ENCODE data around the gene ANXA8. TPM values are rescaled to one million over a fixed set of nuclear protein-coding genes. Genes with fewer than 3 reads are reported as not detected.
"Not testable (repeated sequence)": the region's sequence is repeated elsewhere in the genome, so short reads cannot be mapped to it uniquely, and the experiment has no call there.

Gene ANXA8
- total RNA-seq, 1 donor from 2014 or later, result 1.0 TPM

GRCh38 chr10:47468731-47469528 lies 15.0 kb downstream of the ANXA8 start:
- not testable (repeated sequence) for H3K36me3 ChIP-seq (ENCODE audit: insufficient read depth, low read length); H4K20me1 ChIP-seq (ENCODE audit: insufficient read depth, low read length); H3K79me2 ChIP-seq (ENCODE audit: insufficient read depth, low read length); FAIRE-seq; H3K27me3 Mint-ChIP-seq (ENCODE audit: low read depth, unreplicated experiment); H3K36me3 Mint-ChIP-seq (ENCODE audit: low read depth, unreplicated experiment); DNase-seq (ENCODE audit: low read depth); H3K4me3 Mint-ChIP-seq (ENCODE audit: unreplicated experiment); H3K4me2 ChIP-seq (ENCODE audit: low read length); H3K27ac ChIP-seq (ENCODE audit: low read depth, low read length); H3K4me1 Mint-ChIP-seq (ENCODE audit: low read depth, unreplicated experiment); H3K9ac ChIP-seq (ENCODE audit: low read length); H3K9me3 ChIP-seq (ENCODE audit: insufficient read depth, low read depth, low read length); H2AFZ ChIP-seq (ENCODE audit: low read depth, low read length); H3K27ac Mint-ChIP-seq (ENCODE audit: unreplicated experiment); H3K4me1 ChIP-seq (ENCODE audit: insufficient read depth, low read length); H3K4me3 ChIP-seq (ENCODE audit: insufficient read depth, low read depth, low read length); H3K9me3 Mint-ChIP-seq (ENCODE audit: unreplicated experiment); H3K27me3 ChIP-seq (ENCODE audit: insufficient read depth, low read length)

- not testable (repeated sequence) for H3K4me3 Mint-ChIP-seq (ENCODE audit: unreplicated experiment); H3K36me3 Mint-ChIP-seq (ENCODE audit: low read depth, unreplicated experiment); H3K4me1 ChIP-seq (ENCODE audit: insufficient read depth, low read length); H3K4me2 ChIP-seq (ENCODE audit: low read length); H3K27ac ChIP-seq (ENCODE audit: low read depth, low read length); H3K9ac ChIP-seq (ENCODE audit: low read length); H3K27ac Mint-ChIP-seq (ENCODE audit: unreplicated experiment); H3K79me2 ChIP-seq (ENCODE audit: insufficient read depth, low read length); H3K27me3 ChIP-seq (ENCODE audit: insufficient read depth, low read length); H3K36me3 ChIP-seq (ENCODE audit: insufficient read depth, low read length); H3K4me1 Mint-ChIP-seq (ENCODE audit: low read depth, unreplicated experiment); H2AFZ ChIP-seq (ENCODE audit: low read depth, low read length); FAIRE-seq; DNase-seq (ENCODE audit: low read depth); H3K9me3 ChIP-seq (ENCODE audit: insufficient read depth, low read depth, low read length); H3K27me3 Mint-ChIP-seq (ENCODE audit: low read depth, unreplicated experiment); H3K4me3 ChIP-seq (ENCODE audit: insufficient read depth, low read depth, low read length); H4K20me1 ChIP-seq (ENCODE audit: insufficient read depth, low read length); H3K9me3 Mint-ChIP-seq (ENCODE audit: unreplicated experiment)
Observed at GRCh38 chr10:47467957-47468356, 16.0 kb downstream of the ANXA8 start.

DNA sequence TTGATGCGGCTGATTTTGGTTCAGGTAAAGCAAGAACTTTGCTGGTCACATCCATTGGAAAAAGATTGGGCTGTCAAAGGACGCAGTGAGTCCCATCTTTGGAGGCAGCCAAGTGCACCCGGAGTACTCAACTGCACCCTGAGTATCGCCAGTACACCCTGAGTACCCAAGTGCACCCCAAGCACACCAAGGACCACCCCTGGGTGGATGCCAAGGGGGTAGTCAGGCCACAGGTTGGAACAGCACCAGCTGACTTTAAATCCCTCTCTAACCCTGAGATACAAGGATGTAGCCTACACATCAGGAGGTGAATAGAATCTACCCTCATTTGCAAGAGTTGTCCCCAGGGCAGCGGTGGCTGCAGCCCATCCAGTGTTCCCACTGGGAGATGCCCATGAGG lies 16.5 kb downstream of the ANXA8 start:
- not testable (repeated sequence) for H2AFZ ChIP-seq (ENCODE audit: low read depth, low read length); DNase-seq (ENCODE audit: low read depth); H3K36me3 ChIP-seq (ENCODE audit: insufficient read depth, low read length); H3K27ac Mint-ChIP-seq (ENCODE audit: unreplicated experiment); H3K4me1 Mint-ChIP-seq (ENCODE audit: low read depth, unreplicated experiment); FAIRE-seq; H3K9ac ChIP-seq (ENCODE audit: low read length); H3K4me3 Mint-ChIP-seq (ENCODE audit: unreplicated experiment); H3K27me3 ChIP-seq (ENCODE audit: insufficient read depth, low read length); H3K79me2 ChIP-seq (ENCODE audit: insufficient read depth, low read length); H3K4me1 ChIP-seq (ENCODE audit: insufficient read depth, low read length); H3K27ac ChIP-seq (ENCODE audit: low read depth, low read length); H3K27me3 Mint-ChIP-seq (ENCODE audit: low read depth, unreplicated experiment); H4K20me1 ChIP-seq (ENCODE audit: insufficient read depth, low read length); H3K9me3 Mint-ChIP-seq (ENCODE audit: unreplicated experiment); H3K36me3 Mint-ChIP-seq (ENCODE audit: low read depth, unreplicated experiment); H3K9me3 ChIP-seq (ENCODE audit: insufficient read depth, low read depth, low read length); H3K4me3 ChIP-seq (ENCODE audit: insufficient read depth, low read depth, low read length); H3K4me2 ChIP-seq (ENCODE audit: low read length)

GRCh38 chr10:47465216-47465917 lies 18.5 kb downstream of the ANXA8 start:
- H3K27ac Mint-ChIP-seq (ENCODE audit: unreplicated experiment); H3K4me3 Mint-ChIP-seq (ENCODE audit: unreplicated experiment); H3K4me3 ChIP-seq (ENCODE audit: insufficient read depth, low read depth, low read length); H3K9me3 Mint-ChIP-seq (ENCODE audit: unreplicated experiment); H2AFZ ChIP-seq (ENCODE audit: low read depth, low read length); H3K27ac ChIP-seq (ENCODE audit: low read depth, low read length); H3K9ac ChIP-seq (ENCODE audit: low read length); H3K36me3 Mint-ChIP-seq (ENCODE audit: low read depth, unreplicated experiment); FAIRE-seq; H4K20me1 ChIP-seq (ENCODE audit: insufficient read depth, low read length); H3K36me3 ChIP-seq (ENCODE audit: insufficient read depth, low read length); H3K27me3 ChIP-seq (ENCODE audit: insufficient read depth, low read length); DNase-seq (ENCODE audit: low read depth); H3K79me2 ChIP-seq (ENCODE audit: insufficient read depth, low read length); H3K4me1 ChIP-seq (ENCODE audit: insufficient read depth, low read length); H3K4me2 ChIP-seq (ENCODE audit: low read length); H3K27me3 Mint-ChIP-seq (ENCODE audit: low read depth, unreplicated experiment); H3K9me3 ChIP-seq (ENCODE audit: insufficient read depth, low read depth, low read length); H3K4me1 Mint-ChIP-seq (ENCODE audit: low read depth, unreplicated experiment): not testable (repeated sequence)

- H3K4me1 Mint-ChIP-seq (ENCODE audit: low read depth, unreplicated experiment), result peaks cover 17% of the 10 kb centered on the region
- FAIRE-seq, result not testable (repeated sequence)
Observed at GRCh38 chr10:47462577-47463358, 21.1 kb downstream of the ANXA8 start.

More at GRCh38 chr10:47462577-47463358, 21.1 kb downstream of the ANXA8 start:
- not testable (repeated sequence) for H3K9me3 ChIP-seq (ENCODE audit: insufficient read depth, low read depth, low read length); H3K27me3 ChIP-seq (ENCODE audit: insufficient read depth, low read length); H3K79me2 ChIP-seq (ENCODE audit: insufficient read depth, low read length); H3K36me3 Mint-ChIP-seq (ENCODE audit: low read depth, unreplicated experiment); H3K27me3 Mint-ChIP-seq (ENCODE audit: low read depth, unreplicated experiment); H3K4me2 ChIP-seq (ENCODE audit: low read length); DNase-seq (ENCODE audit: low read depth); H3K9me3 Mint-ChIP-seq (ENCODE audit: unreplicated experiment); H3K27ac Mint-ChIP-seq (ENCODE audit: unreplicated experiment); H3K4me3 ChIP-seq (ENCODE audit: insufficient read depth, low read depth, low read length); H3K9ac ChIP-seq (ENCODE audit: low read length); H2AFZ ChIP-seq (ENCODE audit: low read depth, low read length); H3K4me3 Mint-ChIP-seq (ENCODE audit: unreplicated experiment); H3K36me3 ChIP-seq (ENCODE audit: insufficient read depth, low read length); H4K20me1 ChIP-seq (ENCODE audit: insufficient read depth, low read length)
- peak overlapping the region; percentile 38 for H3K27ac ChIP-seq (ENCODE audit: low read depth, low read length)
- H3K4me1 ChIP-seq (ENCODE audit: insufficient read depth, low read length), result peaks cover 12% of the 10 kb centered on the region
